Measurements from ENCODE around the gene OXLD1. TPM values are rescaled to one million over a fixed set of nuclear protein-coding genes. Genes with fewer than 3 reads are reported as not detected.

Gene OXLD1
- total and polyA plus RNA-seq, 10 of the 15 experiments (the other 5 are each of a cell fraction or from before 2014, with no cell fraction given), result 4.6 to 89.5 (median 39.8) TPM

DNA sequence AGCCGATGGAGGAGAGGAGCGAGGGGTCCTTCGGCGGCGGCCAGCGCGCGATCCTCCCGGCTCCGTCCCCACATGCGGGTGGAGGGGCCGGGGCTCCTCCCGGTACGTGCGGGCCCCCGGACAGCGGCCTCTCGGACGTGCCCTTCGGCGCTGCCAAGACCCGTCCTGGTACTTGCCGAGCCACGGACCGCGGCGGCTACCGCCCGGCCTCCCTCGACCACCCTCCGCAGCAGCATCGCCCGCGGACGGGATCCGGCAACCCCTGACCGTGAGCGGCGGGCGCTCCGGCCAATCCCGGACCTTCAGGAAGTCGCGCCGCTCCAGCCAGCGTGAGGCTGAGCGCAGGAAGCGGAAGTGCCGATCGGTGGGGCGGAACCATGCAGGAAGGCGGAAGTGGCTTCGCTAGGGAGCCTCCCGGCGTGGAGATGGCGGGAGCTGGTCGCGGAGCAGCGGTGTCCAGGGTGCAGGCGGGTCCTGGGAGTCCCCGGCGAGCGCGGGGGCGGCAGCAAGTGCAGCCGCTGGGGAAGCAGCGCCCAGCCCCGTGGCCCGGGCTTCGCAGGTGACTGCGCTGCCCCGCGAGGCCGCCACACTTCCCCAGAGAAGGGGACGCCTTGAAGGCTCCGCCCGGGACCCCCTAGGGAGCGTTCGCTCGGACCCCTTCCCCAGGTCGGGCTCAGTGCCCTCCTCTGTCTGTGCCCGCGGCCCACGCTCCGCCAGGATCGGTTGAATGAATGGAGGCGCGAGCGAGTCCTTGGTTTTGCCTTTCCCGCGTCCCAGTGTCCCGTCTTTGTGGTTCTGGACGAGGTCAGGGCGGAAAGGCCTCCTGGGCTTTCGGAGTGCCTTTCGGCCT, at the start of gene OXLD1, which contains the start of gene CCDC137 (continued):
- TF ChIP-seq, protein P1, sequence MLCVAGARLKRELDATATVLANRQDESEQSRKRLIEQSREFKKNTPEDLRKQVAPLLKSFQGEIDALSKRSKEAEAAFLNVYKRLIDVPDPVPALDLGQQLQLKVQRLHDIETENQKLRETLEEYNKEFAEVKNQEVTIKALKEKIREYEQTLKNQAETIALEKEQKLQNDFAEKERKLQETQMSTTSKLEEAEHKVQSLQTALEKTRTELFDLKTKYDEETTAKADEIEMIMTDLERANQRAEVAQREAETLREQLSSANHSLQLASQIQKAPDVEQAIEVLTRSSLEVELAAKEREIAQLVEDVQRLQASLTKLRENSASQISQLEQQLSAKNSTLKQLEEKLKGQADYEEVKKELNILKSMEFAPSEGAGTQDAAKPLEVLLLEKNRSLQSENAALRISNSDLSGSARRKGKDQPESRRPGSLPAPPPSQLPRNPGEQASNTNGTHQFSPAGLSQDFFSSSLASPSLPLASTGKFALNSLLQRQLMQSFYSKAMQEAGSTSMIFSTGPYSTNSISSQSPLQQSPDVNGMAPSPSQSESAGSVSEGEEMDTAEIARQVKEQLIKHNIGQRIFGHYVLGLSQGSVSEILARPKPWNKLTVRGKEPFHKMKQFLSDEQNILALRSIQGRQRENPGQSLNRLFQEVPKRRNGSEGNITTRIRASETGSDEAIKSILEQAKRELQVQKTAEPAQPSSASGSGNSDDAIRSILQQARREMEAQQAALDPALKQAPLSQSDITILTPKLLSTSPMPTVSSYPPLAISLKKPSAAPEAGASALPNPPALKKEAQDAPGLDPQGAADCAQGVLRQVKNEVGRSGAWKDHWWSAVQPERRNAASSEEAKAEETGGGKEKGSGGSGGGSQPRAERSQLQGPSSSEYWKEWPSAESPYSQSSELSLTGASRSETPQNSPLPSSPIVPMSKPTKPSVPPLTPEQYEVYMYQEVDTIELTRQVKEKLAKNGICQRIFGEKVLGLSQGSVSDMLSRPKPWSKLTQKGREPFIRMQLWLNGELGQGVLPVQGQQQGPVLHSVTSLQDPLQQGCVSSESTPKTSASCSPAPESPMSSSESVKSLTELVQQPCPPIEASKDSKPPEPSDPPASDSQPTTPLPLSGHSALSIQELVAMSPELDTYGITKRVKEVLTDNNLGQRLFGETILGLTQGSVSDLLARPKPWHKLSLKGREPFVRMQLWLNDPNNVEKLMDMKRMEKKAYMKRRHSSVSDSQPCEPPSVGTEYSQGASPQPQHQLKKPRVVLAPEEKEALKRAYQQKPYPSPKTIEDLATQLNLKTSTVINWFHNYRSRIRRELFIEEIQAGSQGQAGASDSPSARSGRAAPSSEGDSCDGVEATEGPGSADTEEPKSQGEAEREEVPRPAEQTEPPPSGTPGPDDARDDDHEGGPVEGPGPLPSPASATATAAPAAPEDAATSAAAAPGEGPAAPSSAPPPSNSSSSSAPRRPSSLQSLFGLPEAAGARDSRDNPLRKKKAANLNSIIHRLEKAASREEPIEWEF (IDR thresholded peaks at IDR 0.05; ENCODE audit: insufficient replicate concordance, low read depth, low read length), result no peak
- TF ChIP-seq E2F4 (IDR thresholded peaks at IDR 0.05; ENCODE audit: low read depth, low read length) (no peak), MTA2 (IDR thresholded peaks at IDR 0.05; ENCODE audit: low read depth) (no peak), CBX3 (IDR thresholded peaks at IDR 0.05; ENCODE audit: borderline replicate concordance, low read depth) (no peak), RFX5 (IDR thresholded peaks at IDR 0.05; ENCODE audit: low read depth, low read length) (no peak), PAX5 (IDR thresholded peaks at IDR 0.05; ENCODE audit: borderline replicate concordance, low read depth, low read length) (peak; percentile 86; the same call in 1 of the 2 replicates), BCL11A (IDR thresholded peaks at IDR 0.05; ENCODE audit: low read depth, low read length) (no peak), SMAD5 (IDR thresholded peaks at IDR 0.05; ENCODE audit: low read depth) (peak; percentile 94), SUZ12 (IDR thresholded peaks at IDR 0.05; ENCODE audit: unreplicated experiment) (no peak), GATAD2B (conservative IDR thresholded peaks at IDR 0.05; ENCODE audit: low read depth) (peak; percentile 98), ZNF622 (IDR thresholded peaks at IDR 0.05) (no peak), SMAD1 (IDR thresholded peaks at IDR 0.05; ENCODE audit: low read depth, partially characterized antibody) (no peak), RAD21 (IDR thresholded peaks at IDR 0.05; ENCODE audit: insufficient read depth, low read depth, low read length) (no peak), NRF1 (conservative IDR thresholded peaks at IDR 0.05; ENCODE audit: low read depth, low read length) (no peak), ASH2L (IDR thresholded peaks at IDR 0.05; ENCODE audit: borderline replicate concordance, low read depth) (no peak), HDAC6 (IDR thresholded peaks at IDR 0.05; ENCODE audit: unreplicated experiment) (no peak), ZNF217 (IDR thresholded peaks at IDR 0.05) (no peak)
- TF ChIP-seq, protein P2, sequence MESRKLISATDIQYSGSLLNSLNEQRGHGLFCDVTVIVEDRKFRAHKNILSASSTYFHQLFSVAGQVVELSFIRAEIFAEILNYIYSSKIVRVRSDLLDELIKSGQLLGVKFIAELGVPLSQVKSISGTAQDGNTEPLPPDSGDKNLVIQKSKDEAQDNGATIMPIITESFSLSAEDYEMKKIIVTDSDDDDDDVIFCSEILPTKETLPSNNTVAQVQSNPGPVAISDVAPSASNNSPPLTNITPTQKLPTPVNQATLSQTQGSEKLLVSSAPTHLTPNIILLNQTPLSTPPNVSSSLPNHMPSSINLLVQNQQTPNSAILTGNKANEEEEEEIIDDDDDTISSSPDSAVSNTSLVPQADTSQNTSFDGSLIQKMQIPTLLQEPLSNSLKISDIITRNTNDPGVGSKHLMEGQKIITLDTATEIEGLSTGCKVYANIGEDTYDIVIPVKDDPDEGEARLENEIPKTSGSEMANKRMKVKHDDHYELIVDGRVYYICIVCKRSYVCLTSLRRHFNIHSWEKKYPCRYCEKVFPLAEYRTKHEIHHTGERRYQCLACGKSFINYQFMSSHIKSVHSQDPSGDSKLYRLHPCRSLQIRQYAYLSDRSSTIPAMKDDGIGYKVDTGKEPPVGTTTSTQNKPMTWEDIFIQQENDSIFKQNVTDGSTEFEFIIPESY (IDR thresholded peaks at IDR 0.05), result no peak
- TF ChIP-seq, protein P3, sequence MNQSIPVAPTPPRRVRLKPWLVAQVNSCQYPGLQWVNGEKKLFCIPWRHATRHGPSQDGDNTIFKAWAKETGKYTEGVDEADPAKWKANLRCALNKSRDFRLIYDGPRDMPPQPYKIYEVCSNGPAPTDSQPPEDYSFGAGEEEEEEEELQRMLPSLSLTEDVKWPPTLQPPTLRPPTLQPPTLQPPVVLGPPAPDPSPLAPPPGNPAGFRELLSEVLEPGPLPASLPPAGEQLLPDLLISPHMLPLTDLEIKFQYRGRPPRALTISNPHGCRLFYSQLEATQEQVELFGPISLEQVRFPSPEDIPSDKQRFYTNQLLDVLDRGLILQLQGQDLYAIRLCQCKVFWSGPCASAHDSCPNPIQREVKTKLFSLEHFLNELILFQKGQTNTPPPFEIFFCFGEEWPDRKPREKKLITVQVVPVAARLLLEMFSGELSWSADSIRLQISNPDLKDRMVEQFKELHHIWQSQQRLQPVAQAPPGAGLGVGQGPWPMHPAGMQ (IDR thresholded peaks at IDR 0.05; ENCODE audit: borderline replicate concordance), result no peak
- TF ChIP-seq, protein P4, sequence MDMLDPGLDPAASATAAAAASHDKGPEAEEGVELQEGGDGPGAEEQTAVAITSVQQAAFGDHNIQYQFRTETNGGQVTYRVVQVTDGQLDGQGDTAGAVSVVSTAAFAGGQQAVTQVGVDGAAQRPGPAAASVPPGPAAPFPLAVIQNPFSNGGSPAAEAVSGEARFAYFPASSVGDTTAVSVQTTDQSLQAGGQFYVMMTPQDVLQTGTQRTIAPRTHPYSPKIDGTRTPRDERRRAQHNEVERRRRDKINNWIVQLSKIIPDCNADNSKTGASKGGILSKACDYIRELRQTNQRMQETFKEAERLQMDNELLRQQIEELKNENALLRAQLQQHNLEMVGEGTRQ (IDR thresholded peaks at IDR 0.05; ENCODE audit: borderline replicate concordance, low read depth, low read length), result no peak

Measured in GM12878 (cell line).